Vagina (tissue), 2 donors: ENCODE data around the gene DDX51. TPM values are rescaled to one million over a fixed set of nuclear protein-coding genes. Genes with fewer than 3 reads are reported as not detected.

Experiments used
- DNase-seq, 2 donors: peaks; one replicate each; pipeline ENCODE4 v3.0.0-alpha.2; 2017; ENCODE audit errors: extremely low spot score in 2 of 2
- H3K27ac ChIP-seq: fragments of 200-600 bp; sonication (generic); one replicate; pipeline ENCODE4 v1.5.1; 2019
- H3K27me3 ChIP-seq: fragments of 200-600 bp; sonication (generic); one replicate; pipeline ENCODE4 v1.5.1; 2019
- H3K36me3 ChIP-seq, 2 donors: fragments of 200-600 bp; sonication (generic); one replicate each; pipeline ENCODE4 v1.5.1; 2017 to 2019
- H3K4me1 ChIP-seq: fragments of 200-600 bp; sonication (generic); one replicate; pipeline ENCODE4 v1.5.1; 2019
- H3K4me3 ChIP-seq, 2 donors: fragments of 200-600 bp; sonication (generic); 1 replicate in 1 of 2; 2 replicates in 1 of 2; pipeline ENCODE4 v1.5.1; 2016 to 2019
- H3K9me3 ChIP-seq: fragments of 200-600 bp; sonication (generic); one replicate; pipeline ENCODE4 v1.5.1; 2019
- POLR2A ChIP-seq, 2 donors: fragments of 450-650 bp; IDR thresholded peaks; one replicate each; pipeline ENCODE4 v1.6.1; 2017; ENCODE audit warnings: antibody characterized with exemption in 2 of 2, mild to moderate bottlenecking in 2 of 2, moderate library complexity in 2 of 2
- POLR2AphosphoS5 ChIP-seq, 2 donors: sonication (generic); formaldehyde crosslinking; IDR thresholded peaks; one replicate each; pipeline ENCODE4 v1.9.0; 2017; ENCODE audit warnings: antibody characterized with exemption in 2 of 2, mild to moderate bottlenecking in 2 of 2, low read depth in 1 of 2; ENCODE audit not compliant: insufficient read depth in 1 of 2
- intact Hi-C: fragments of 100-400 bp; cut with DNase I; formaldehyde crosslinking; loops from one replicate; pipeline ENCODE4 v1.15.1; 2023
- total RNA-seq: library from RNA; depleted of rRNA; stranded (reverse); fragments of >200 nt; gene quantifications from one replicate; pipeline ENCODE4 v1.2.3, GENCODE V29; 2016
- TF ChIP-seq, protein P1 (sequence below), 3 experiments: fragments of 450-650 bp in 2 of 3; fragments of 200-600 bp in 1 of 3; sonication (generic) in 1 of 3; IDR thresholded peaks; one replicate each; pipeline ENCODE4 v1.5.1; 2017 to 2019; ENCODE audit warnings: antibody characterized with exemption in 3 of 3, mild to moderate bottlenecking in 2 of 3, moderate library complexity in 2 of 3

Gene DDX51
- total RNA-seq, 1 donor from 2014 or later, result 11.3 TPM

DNA sequence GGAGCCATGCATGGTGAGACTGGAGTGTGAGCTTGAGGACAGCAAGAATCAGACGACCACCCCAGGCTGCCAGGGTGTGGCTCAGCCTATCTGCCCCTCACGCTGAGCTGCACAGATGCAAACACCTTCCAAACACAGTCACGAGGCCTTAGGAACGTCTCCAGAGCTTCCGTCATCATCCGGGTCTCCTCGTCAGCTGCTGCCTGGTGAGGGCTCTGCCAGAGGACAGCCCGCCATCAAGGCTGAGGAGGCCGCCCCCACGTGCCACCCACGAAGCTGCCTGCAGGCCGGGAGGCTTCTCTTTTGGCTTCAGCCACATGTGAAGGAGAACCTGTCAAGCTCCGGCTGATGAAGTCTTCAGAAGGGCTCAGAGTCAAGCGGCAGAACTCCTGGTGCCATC is 13.4 kb downstream of the DDX51 start:
- no peak for DNase-seq
- no peaks in the 10 kb centered on the region for H3K9me3 ChIP-seq
- TF ChIP-seq POLR2A (IDR thresholded peaks at IDR 0.05), result no peak
- TF ChIP-seq, protein P1, sequence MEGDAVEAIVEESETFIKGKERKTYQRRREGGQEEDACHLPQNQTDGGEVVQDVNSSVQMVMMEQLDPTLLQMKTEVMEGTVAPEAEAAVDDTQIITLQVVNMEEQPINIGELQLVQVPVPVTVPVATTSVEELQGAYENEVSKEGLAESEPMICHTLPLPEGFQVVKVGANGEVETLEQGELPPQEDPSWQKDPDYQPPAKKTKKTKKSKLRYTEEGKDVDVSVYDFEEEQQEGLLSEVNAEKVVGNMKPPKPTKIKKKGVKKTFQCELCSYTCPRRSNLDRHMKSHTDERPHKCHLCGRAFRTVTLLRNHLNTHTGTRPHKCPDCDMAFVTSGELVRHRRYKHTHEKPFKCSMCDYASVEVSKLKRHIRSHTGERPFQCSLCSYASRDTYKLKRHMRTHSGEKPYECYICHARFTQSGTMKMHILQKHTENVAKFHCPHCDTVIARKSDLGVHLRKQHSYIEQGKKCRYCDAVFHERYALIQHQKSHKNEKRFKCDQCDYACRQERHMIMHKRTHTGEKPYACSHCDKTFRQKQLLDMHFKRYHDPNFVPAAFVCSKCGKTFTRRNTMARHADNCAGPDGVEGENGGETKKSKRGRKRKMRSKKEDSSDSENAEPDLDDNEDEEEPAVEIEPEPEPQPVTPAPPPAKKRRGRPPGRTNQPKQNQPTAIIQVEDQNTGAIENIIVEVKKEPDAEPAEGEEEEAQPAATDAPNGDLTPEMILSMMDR (IDR thresholded peaks at IDR 0.05), result no peak
- no peak for TF ChIP-seq POLR2AphosphoS5 (IDR thresholded peaks at IDR 0.05; ENCODE audit: insufficient read depth in 1 of 2, low read depth in 1 of 2)
- H3K36me3 ChIP-seq, result peaks cover 0 to 29% of the 10 kb centered on the region in 2 donors
- no peaks in the 10 kb centered on the region for H3K4me1 ChIP-seq
- intact Hi-C loops, result no loop called here
- no peaks in the 10 kb centered on the region for H3K27me3 ChIP-seq
- no peak overlapping the region for H3K27ac ChIP-seq
- H3K4me3 ChIP-seq, result no peak overlapping the region

DNA sequence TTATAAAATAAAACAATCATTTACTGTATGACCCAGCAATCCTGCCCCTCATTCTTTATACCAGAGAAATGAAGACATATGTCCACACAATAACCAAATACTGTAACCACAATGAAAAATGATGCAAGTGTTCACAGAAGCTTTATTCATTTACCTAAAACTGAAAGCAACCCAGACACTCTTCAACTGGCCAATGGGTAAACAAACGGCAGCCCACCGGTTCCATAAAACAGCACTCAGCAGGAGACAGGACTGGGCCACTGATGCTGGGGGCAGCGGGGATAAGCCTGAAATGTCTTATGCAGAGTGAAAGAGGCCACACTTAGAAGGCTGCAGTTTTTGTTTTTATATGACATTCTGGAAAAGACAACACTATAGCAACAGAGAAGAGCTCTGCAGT is 15.1 kb downstream of the DDX51 start:
- no peak overlapping the region for H3K4me3 ChIP-seq
- TF ChIP-seq, protein P1 (IDR thresholded peaks at IDR 0.05), result no peak
- TF ChIP-seq POLR2A (IDR thresholded peaks at IDR 0.05), result no peak
- no peak for TF ChIP-seq POLR2AphosphoS5 (IDR thresholded peaks at IDR 0.05; ENCODE audit: insufficient read depth in 1 of 2, low read depth in 1 of 2)
- H3K9me3 ChIP-seq, result no peaks in the 10 kb centered on the region
- peaks cover 0 to 43% of the 10 kb centered on the region in 2 donors for H3K36me3 ChIP-seq
- DNase-seq, result no peak
- no peaks in the 10 kb centered on the region for H3K4me1 ChIP-seq
- intact Hi-C loops, result no loop called here
- H3K27me3 ChIP-seq, result no peaks in the 10 kb centered on the region
- H3K27ac ChIP-seq, result no peak overlapping the region

DNA sequence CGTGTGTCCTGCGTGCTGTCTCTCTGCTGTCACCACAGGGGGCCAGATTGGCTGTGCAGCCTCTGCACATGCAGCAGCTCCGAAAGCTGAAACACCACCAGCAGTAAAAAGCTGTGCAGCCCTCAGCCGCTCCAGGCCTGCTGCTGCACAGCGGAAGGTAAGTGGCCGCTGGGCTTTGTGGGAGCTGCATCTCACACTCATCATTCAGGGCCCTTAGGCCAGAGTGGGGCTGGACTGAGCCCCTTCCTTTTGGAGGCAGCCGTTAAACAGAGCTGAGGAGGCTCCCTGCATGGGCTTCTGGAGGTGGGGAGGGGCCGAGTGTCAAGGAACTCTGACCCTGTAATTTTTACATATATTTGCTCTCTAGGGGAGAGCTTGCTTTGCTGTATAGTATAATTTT is 17.1 kb downstream of the DDX51 start:
- TF ChIP-seq POLR2A (IDR thresholded peaks at IDR 0.05) (no peak), POLR2AphosphoS5 (IDR thresholded peaks at IDR 0.05; ENCODE audit: insufficient read depth in 1 of 2, low read depth in 1 of 2) (no peak)
- TF ChIP-seq, protein P1 (IDR thresholded peaks at IDR 0.05), result no peak
- no peaks in the 10 kb centered on the region for H3K9me3 ChIP-seq
- no peak overlapping the region for H3K27ac ChIP-seq
- H3K4me1 ChIP-seq, result no peaks in the 10 kb centered on the region
- H3K36me3 ChIP-seq, result peaks cover 0 to 56% of the 10 kb centered on the region in 2 donors
- H3K27me3 ChIP-seq, result no peaks in the 10 kb centered on the region
- H3K4me3 ChIP-seq, result no peak overlapping the region
- no peak for DNase-seq
- intact Hi-C loops, result no loop called here

DNA sequence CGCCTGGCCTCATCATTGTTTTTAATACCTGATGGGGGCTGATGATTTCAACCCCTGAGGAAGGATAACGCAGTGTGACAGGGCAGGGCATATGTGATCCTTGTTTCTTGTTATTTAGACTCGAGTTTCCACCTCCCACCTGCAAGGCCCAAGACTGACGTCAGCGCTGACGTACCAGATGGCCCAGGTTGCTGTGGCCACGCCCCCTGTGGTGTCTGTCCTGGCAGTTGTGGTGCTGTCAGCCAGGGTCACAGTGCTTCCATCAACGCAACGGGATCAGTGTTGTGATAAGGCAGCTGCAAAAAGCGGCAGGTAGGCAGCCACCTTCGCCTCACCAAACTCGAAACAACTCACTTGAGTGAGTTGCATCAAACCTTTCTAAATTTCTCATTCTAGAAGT is 18.4 kb downstream of the DDX51 start:
- Histone ChIP-seq H3K4me3 (no peak overlapping the region), H3K27me3 (no peaks in the 10 kb centered on the region), H3K9me3 (no peaks in the 10 kb centered on the region), H3K36me3 (peaks cover 0 to 61% of the 10 kb centered on the region in 2 donors), H3K27ac (no peak overlapping the region), H3K4me1 (no peaks in the 10 kb centered on the region)
- TF ChIP-seq POLR2AphosphoS5 (IDR thresholded peaks at IDR 0.05; ENCODE audit: insufficient read depth in 1 of 2, low read depth in 1 of 2) (no peak), POLR2A (IDR thresholded peaks at IDR 0.05) (no peak)
- TF ChIP-seq, protein P1 (IDR thresholded peaks at IDR 0.05), result no peak
- intact Hi-C loops, result no loop called here
- no peak for DNase-seq

DNA sequence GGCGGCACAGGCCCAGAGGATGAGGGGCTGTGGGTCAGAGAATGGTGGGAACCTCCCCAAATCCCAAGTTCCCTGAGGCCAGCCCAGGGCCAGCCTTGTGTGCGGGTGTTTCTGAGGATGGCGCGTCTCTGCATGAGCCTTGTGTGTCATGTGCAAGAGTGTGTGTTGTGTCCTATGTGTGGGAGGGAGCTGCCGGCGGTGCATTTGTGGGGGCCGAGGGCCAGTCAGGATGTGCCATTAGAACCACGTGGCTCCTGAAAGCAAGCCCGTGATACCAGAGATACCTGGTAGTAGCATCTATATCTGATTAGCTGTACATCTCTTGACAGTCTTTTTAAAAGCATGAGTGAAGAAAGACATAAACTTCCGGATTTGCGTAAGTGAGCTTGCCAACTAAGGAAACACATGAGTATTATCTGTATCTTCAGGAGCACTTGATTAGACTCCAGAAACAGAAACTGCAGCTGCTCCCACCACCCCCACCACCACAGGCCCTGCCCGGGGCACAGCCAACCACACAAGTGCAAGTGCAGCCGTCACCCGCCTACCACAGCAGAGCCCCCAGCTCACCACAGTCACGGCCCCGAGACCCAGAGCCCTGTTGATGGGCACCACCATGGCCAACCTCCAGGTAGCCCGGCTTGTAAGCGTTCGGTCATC is 19.2 kb downstream of the DDX51 start:
- TF ChIP-seq, protein P1 (IDR thresholded peaks at IDR 0.05), result no peak
- TF ChIP-seq POLR2AphosphoS5 (IDR thresholded peaks at IDR 0.05; ENCODE audit: insufficient read depth in 1 of 2, low read depth in 1 of 2), result no peak
- TF ChIP-seq POLR2A (IDR thresholded peaks at IDR 0.05), result no peak
- no peak overlapping the region for H3K4me3 ChIP-seq
- intact Hi-C loops, result no loop called here
- no peaks in the 10 kb centered on the region for H3K27me3 ChIP-seq
- H3K27ac ChIP-seq, result no peak overlapping the region
- no peaks in the 10 kb centered on the region for H3K4me1 ChIP-seq
- H3K9me3 ChIP-seq, result no peaks in the 10 kb centered on the region
- peaks cover 0 to 61% of the 10 kb centered on the region in 2 donors for H3K36me3 ChIP-seq
- DNase-seq, result no peak
